Activated naive CD4-positive, alpha-beta T cell treated with anti-CD3 and anti-CD28 coated beads, Interleukin-2, amount 50 U/mL, for 24 hours (primary cell): ENCODE results near the gene FOXK1.

ENCODE experiments used
- H3K27ac Mint-ChIP-seq: one replicate; pipeline ENCODE4 v1.8.0; 2021; ENCODE audit warnings: mild to moderate bottlenecking, mixed read lengths
- H3K27me3 Mint-ChIP-seq: one replicate; pipeline ENCODE4 v1.8.0; 2021; ENCODE audit warnings: mixed read lengths
- H3K36me3 Mint-ChIP-seq: one replicate; pipeline ENCODE4 v1.8.0; 2021; ENCODE audit warnings: mixed read lengths
- H3K4me1 Mint-ChIP-seq: one replicate; pipeline ENCODE4 v1.8.0; 2021; ENCODE audit warnings: mixed read lengths
- H3K4me3 Mint-ChIP-seq: one replicate; pipeline ENCODE4 v1.8.0; 2021; ENCODE audit warnings: mild to moderate bottlenecking, mixed read lengths
- H3K9me3 Mint-ChIP-seq: one replicate; pipeline ENCODE4 v1.8.0; 2021; ENCODE audit warnings: mixed read lengths

The FOXK1 gene

DNA sequence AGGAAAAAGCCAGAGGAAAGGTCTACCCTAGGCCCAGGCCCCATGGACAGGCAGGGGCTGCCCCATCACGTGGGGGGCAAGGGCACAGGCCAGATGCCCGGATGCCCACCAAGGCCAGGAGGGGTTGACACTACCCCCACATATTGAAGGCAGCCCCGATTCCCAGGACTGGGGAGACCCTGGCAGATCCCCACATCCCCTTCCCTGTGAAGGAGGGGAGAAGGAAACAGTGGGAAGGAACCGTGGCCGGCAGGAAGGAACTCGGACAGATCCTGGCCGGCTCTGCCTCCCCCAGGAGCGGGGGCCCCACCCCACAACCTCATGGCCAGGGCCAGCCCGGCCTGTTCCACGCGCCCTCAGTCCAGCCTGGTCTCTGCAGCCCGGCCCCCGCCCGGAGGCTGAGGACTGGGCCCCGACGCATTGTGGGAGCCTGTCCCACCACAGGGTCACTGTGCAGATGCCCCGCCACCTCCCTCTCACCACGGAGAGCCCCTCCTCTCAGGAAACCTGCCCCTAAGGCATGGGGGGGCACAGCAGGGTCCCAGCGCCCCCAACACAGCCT, 138.4 kb downstream of the FOXK1 start:
- Mint-ChIP-seq H3K4me1 (no peaks in the 10 kb centered on the region), H3K36me3 (no peaks in the 10 kb centered on the region), H3K27me3 (peaks cover 2% of the 10 kb centered on the region), H3K9me3 (no peaks in the 10 kb centered on the region), H3K4me3 (no peak overlapping the region), H3K27ac (no peak overlapping the region)
